Non-pigmented ciliary epithelial cell (primary cell): ENCODE data around the gene MRPL38.

Experiments used
- DNase-seq: peaks from one replicate; pipeline ENCODE4 v3.0.0-alpha.2; 2010; ENCODE audit warnings: low read depth

The MRPL38 gene

GRCh38 chr17:75919611-75920010 is 14.9 kb upstream of the MRPL38 start:
- no peak for DNase-seq

GRCh38 chr17:75917917-75918445 is 13.3 kb upstream of the MRPL38 start:
- DNase-seq, result no peak

GRCh38 chr17:75917141-75917916 is 12.6 kb upstream of the MRPL38 start:
- no peak for DNase-seq

GRCh38 chr17:75915268-75915667 is 10.6 kb upstream of the MRPL38 start:
- no peak for DNase-seq

GRCh38 chr17:75914643-75915267 is 10.1 kb upstream of the MRPL38 start:
- DNase-seq, result no peak

GRCh38 chr17:75913537-75914210 is 9.0 kb upstream of the MRPL38 start:
- DNase-seq, result no peak

- DNase-seq, result no peak
Observed at GRCh38 chr17:75910699-75911098, 6.0 kb upstream of the MRPL38 start.

GRCh38 chr17:75909812-75910274 is 5.2 kb upstream of the MRPL38 start:
- DNase-seq, result no peak

- DNase-seq, result no peak
Observed at GRCh38 chr17:75909051-75909811, 4.5 kb upstream of the MRPL38 start.

- DNase-seq, result no peak
Observed at GRCh38 chr17:75908201-75908600, 3.5 kb upstream of the MRPL38 start.

GRCh38 chr17:75906143-75906884 is 1.6 kb upstream of the MRPL38 start:
- no peak for DNase-seq

- no peak for DNase-seq
Observed at GRCh38 chr17:75902406-75902805, 2.3 kb downstream of the MRPL38 start.

GRCh38 chr17:75901727-75902126 is 3.0 kb downstream of the MRPL38 start:
- no peak for DNase-seq

GRCh38 chr17:75900691-75901533 is 3.8 kb downstream of the MRPL38 start:
- DNase-seq, result no peak

- DNase-seq, result no peak
Observed at GRCh38 chr17:75899767-75900468, 4.8 kb downstream of the MRPL38 start.

GRCh38 chr17:75899353-75899752 is 5.3 kb downstream of the MRPL38 start:
- no peak for DNase-seq

GRCh38 chr17:75898791-75899190 is 5.9 kb downstream of the MRPL38 start:
- DNase-seq, result no peak

GRCh38 chr17:75898065-75898464 is 6.6 kb downstream of the MRPL38 start:
- DNase-seq, result no peak

GRCh38 chr17:75897160-75898019 is 7.3 kb downstream of the MRPL38 start:
- DNase-seq, result no peak
